Heart left ventricle (tissue), 16 donors: ENCODE results near the gene SLC23A2. TPM values are rescaled to one million over a fixed set of nuclear protein-coding genes. Genes with fewer than 3 reads are reported as not detected.

ENCODE experiments used
- ATAC-seq, 4 donors: fragments of 200-7000 bp; cut with Tn5 transposase; one replicate each; pipeline ENCODE4 v1.9.1; 2020 to 2022; ENCODE audit warnings: moderate library complexity in 4 of 4, mild to moderate bottlenecking in 3 of 4, moderate number of reproducible peaks in 1 of 4
- DNase-seq, 5 donors: peaks; one replicate each; pipeline ENCODE4 v3.0.0-alpha.2; 2020
- H3K27ac ChIP-seq, 12 donors: fragments of 200-600 bp; sonication (generic) in 4 of 12; one replicate each; pipeline versions ENCODE4 v1.5.0 to v1.8.0; 2016 to 2022; ENCODE audit warnings: mild to moderate bottlenecking in 2 of 12
- H3K27me3 ChIP-seq, 9 donors: fragments of 200-600 bp; sonication (generic) in 2 of 9; one replicate each; pipeline versions ENCODE4 v1.5.1 to v1.8.0; 2016 to 2022; ENCODE audit warnings: mild to moderate bottlenecking in 3 of 9
- H3K36me3 ChIP-seq, 9 donors: fragments of 200-600 bp; sonication (generic) in 2 of 9; one replicate each; pipeline versions ENCODE4 v1.5.0 to v1.8.0; 2018 to 2022; ENCODE audit warnings: mild to moderate bottlenecking in 2 of 9
- H3K4me1 ChIP-seq, 12 donors: fragments of 200-600 bp; sonication (generic) in 4 of 12; one replicate each; pipeline versions ENCODE4 v1.5.0 to v1.8.0; 2016 to 2022; ENCODE audit warnings: mild to moderate bottlenecking in 3 of 12
- H3K4me3 ChIP-seq, 12 donors: fragments of 200-600 bp; sonication (generic) in 4 of 12; one replicate each; pipeline versions ENCODE4 v1.5.0 to v1.8.0; 2017 to 2022; ENCODE audit warnings: mild to moderate bottlenecking in 9 of 12, moderate library complexity in 4 of 12
- H3K9me3 ChIP-seq, 12 donors: fragments of 200-600 bp; sonication (generic) in 4 of 12; one replicate each; pipeline versions ENCODE4 v1.5.0 to v1.8.0; 2016 to 2022; ENCODE audit warnings: mild to moderate bottlenecking in 1 of 12
- CTCF ChIP-seq, 12 donors: fragments of 200-600 bp; sonication (generic) in 4 of 12; IDR thresholded peaks; one replicate each; pipeline versions ENCODE4 v1.5.0 to v1.8.0; 2018 to 2022; ENCODE audit warnings: antibody characterized with exemption in 12 of 12, mild to moderate bottlenecking in 5 of 12
- POLR2A ChIP-seq, 2 donors: fragments of 450-650 bp; IDR thresholded peaks; one replicate each; pipeline ENCODE4 v1.6.1; 2017; ENCODE audit warnings: antibody characterized with exemption in 2 of 2, mild to moderate bottlenecking in 2 of 2, moderate library complexity in 2 of 2
- WGBS, 4 donors: extraction: QIAGEN DNeasy Blood & Tissue Kit in 2 of 4; methylation state at CpG; one replicate each; pipeline versions ENCODE4 v1.1.5 to v1.1.7; 2013 to 2018; 5-methylcytosine and 5-hydroxymethylcytosine counted together
- intact Hi-C, 10 donors: fragments of 100-400 bp; cut with DNase I; formaldehyde crosslinking; loops; one replicate each; pipeline versions ENCODE4 v1.11.1 to v1.14.2; 2022
- polyA plus RNA-seq, 2 donors: library from polyadenylated mRNA; stranded (reverse); fragments of 200-250 nt; gene quantifications; one replicate each; pipeline ENCODE4 v1.2.3, GENCODE V29; 2013
- total RNA-seq, 9 donors: library from RNA; depleted of rRNA in 2 of 9; stranded (reverse); fragments of >200 nt in 2 of 9; fragmentation: NEBNext Ultra II Directional in 3 of 9; extraction: Animal tissue kit (Norgen Biotek cat#: 25700) in 3 of 9; gene quantifications; one replicate each; pipeline versions ENCODE4 v1.1.0 to v1.2.4, GENCODE V29; 2016 to 2023
- donor health status: ischemic (EF 13 %, LVEDD 7.1; RV severe dilation, severe dysfunction).
- donor health status: healthy with polysubstance abuse.
- donor health status: DM: no; HTN: yes; CAD: no.
- donor health status: DM: no; HTN: no; CAD: no.
- donor health status: ischemic (EF 25% LVEDD 6.9; RV normal size, moderate dysfunction).
- donor health status: ischemic (EF 25% LVEDD 5.7; RV mildly dilated, moderate dysfunction).
- donor health status: healthy.
- donor health status: DM: yes; HTN: yes; CAD: no.
- donor health status: ischemic (EF 35%, LVEDD 5.7; RV mildly dilated, moderate dysfunction).
- donor health status: nonischemic (EF 11% LVEDD 7.7; RV severe dilation, severe dysfunction).
- donor health status: DM: yes; HTN: yes; CAD: no.
- donor health status: PGD.
- donor health status: ischemic (EF 29% LVEDD 5.4; RV normal size, mild dysfunction).
- donor health status: nonischemic (EF 23%, LVEDD 6.1; RV moderate dilation, normal function).

The SLC23A2 gene
- total and polyA plus RNA-seq, 11 donors, result 3.0 to 18.7 (median 8.1) TPM

GRCh38 chr20:4821590-4821989 is 179.7 kb downstream of the SLC23A2 start:
- Histone ChIP-seq H3K27ac (peak overlapping the region in 1 of 12 donors; percentile 92), H3K27me3 (peaks cover 0 to 13% (median 0%) of the 10 kb centered on the region in 9 donors)

GRCh38 chr20:4820806-4821518 is 180.3 kb downstream of the SLC23A2 start:
- Histone ChIP-seq H3K4me3 (no peak overlapping the region), H3K36me3 (peaks cover 0 to 25% (median 0%) of the 10 kb centered on the region in 9 donors), H3K4me1 (peaks cover 0 to 48% (median 22%) of the 10 kb centered on the region in 12 donors), H3K9me3 (no peaks in the 10 kb centered on the region), H3K27ac (peak overlapping the region in 1 of 12 donors; percentile 14), H3K27me3 (peaks cover 0 to 13% (median 0%) of the 10 kb centered on the region in 9 donors)
- TF ChIP-seq POLR2A (IDR thresholded peaks at IDR 0.05) (no peak), CTCF (IDR thresholded peaks at IDR 0.05) (no peak)
- intact Hi-C loops, result no loop called here
- 57 to 78% (median 64%) methylated on average over 14 of the region's 14 CpGs for WGBS, 4 donors
- ATAC-seq, result peak in 1 of 4 donors; percentile 40
- peak in 2 of 5 donors; percentile 38 to 60 for DNase-seq

More at GRCh38 chr20:4821590-4821989, 179.7 kb downstream of the SLC23A2 start:
- 93 to 100% (median 98%) methylated on average over 5 of the region's 5 CpGs for WGBS, 4 donors
- intact Hi-C loops, result no loop called here
- H3K36me3 ChIP-seq, result peaks cover 0 to 25% (median 0%) of the 10 kb centered on the region in 9 donors
- H3K4me1 ChIP-seq, result peaks cover 0 to 44% (median 22%) of the 10 kb centered on the region in 12 donors
- TF ChIP-seq CTCF (IDR thresholded peaks at IDR 0.05), result no peak
- no peak for TF ChIP-seq POLR2A (IDR thresholded peaks at IDR 0.05)
- peak overlapping the region in 5 of 12 donors; percentile 65 to 91 (median 81) for H3K4me3 ChIP-seq
- ATAC-seq (no peak), DNase-seq (no peak)
- H3K9me3 ChIP-seq, result no peaks in the 10 kb centered on the region

GRCh38 chr20:4819901-4820300 is 181.4 kb downstream of the SLC23A2 start:
- peaks cover 0 to 25% (median 0%) of the 10 kb centered on the region in 9 donors for H3K36me3 ChIP-seq
- H3K4me1 ChIP-seq, result peaks cover 0 to 59% (median 23%) of the 10 kb centered on the region in 12 donors
- intact Hi-C loops, result no loop called here
- H3K9me3 ChIP-seq, result no peaks in the 10 kb centered on the region
- WGBS, 4 donors, result 96 to 100% (median 99%) methylated on average over 4 of the region's 4 CpGs
- no peak overlapping the region for H3K4me3 ChIP-seq
- peaks cover 0 to 13% (median 0%) of the 10 kb centered on the region in 9 donors for H3K27me3 ChIP-seq
- no peak overlapping the region for H3K27ac ChIP-seq
- TF ChIP-seq POLR2A (IDR thresholded peaks at IDR 0.05) (no peak), CTCF (IDR thresholded peaks at IDR 0.05) (no peak)
- no peak for DNase-seq
- no peak for ATAC-seq

GRCh38 chr20:4817230-4817671 is 184.1 kb downstream of the SLC23A2 start:
- intact Hi-C loops, result no loop called here
- Histone ChIP-seq H3K4me1 (peaks cover 0 to 70% (median 25%) of the 10 kb centered on the region in 12 donors), H3K4me3 (no peak overlapping the region), H3K27me3 (peaks cover 0 to 7% (median 0%) of the 10 kb centered on the region in 9 donors), H3K27ac (no peak overlapping the region), H3K36me3 (peaks cover 0 to 25% (median 0%) of the 10 kb centered on the region in 9 donors), H3K9me3 (no peaks in the 10 kb centered on the region)
- ATAC-seq (no peak), DNase-seq (no peak)
- WGBS, 4 donors, result 62 to 75% (median 70%) methylated on average over 3 of the region's 3 CpGs
- TF ChIP-seq POLR2A (IDR thresholded peaks at IDR 0.05) (no peak), CTCF (IDR thresholded peaks at IDR 0.05) (no peak)
